OCI-LY7 (cell line): ENCODE data around the gene IL2RG. TPM values are rescaled to one million over a fixed set of nuclear protein-coding genes. Genes with fewer than 3 reads are reported as not detected.

ENCODE experiments used
- BruUV-seq: library from RNA; stranded (reverse); fragments of 400-500 nt; replicated peaks from 2 replicates; lab custom pipeline; 2021; lab: Mats Ljungman, UMichigan
- CTCF ChIA-PET: fragments of 300-600 bp; sonication (Branson Sonifier 250); formaldehyde crosslinking; loops from one replicate; lab custom pipeline; 2022; ENCODE audit warnings: antibody characterized with exemption; ENCODE audit not compliant: unreplicated experiment; lab: Charles Lee
- POLR2A ChIA-PET: fragments of 300-600 bp; sonication (Branson Sonifier 250); formaldehyde crosslinking; loops from one replicate; lab custom pipeline; 2022; ENCODE audit warnings: antibody characterized with exemption; lab: Charles Lee
- DNase-seq: peaks from one replicate; pipeline ENCODE4 v3.0.0-alpha.2; 2015; ENCODE audit warnings: low spot score
- H2AFZ ChIP-seq: fragments of 200-600 bp; sonication (generic), shearing (Covaris generic); 2 replicates; pipeline ENCODE4 v1.6.1; 2014; ENCODE audit warnings: mild to moderate bottlenecking, antibody characterized with exemption, low read length, moderate library complexity
- H3K27ac ChIP-seq: fragments of 200-600 bp; sonication (generic); 2 replicates; pipeline ENCODE4 v1.5.1; 2014; ENCODE audit warnings: mixed run types, low read depth, mild to moderate bottlenecking, moderate library complexity, low read length, inconsistent platforms; ENCODE audit not compliant: poor library complexity, severe bottlenecking
- H3K36me3 ChIP-seq: fragments of 200-600 bp; sonication (generic); 2 replicates; pipeline ENCODE4 v1.6.1; 2014; ENCODE audit warnings: mild to moderate bottlenecking, antibody characterized with exemption, low read length, moderate library complexity, mixed read lengths; ENCODE audit not compliant: insufficient read depth
- H3K4me1 ChIP-seq: fragments of 200-600 bp; sonication (generic); 2 replicates; pipeline ENCODE4 v1.5.1; 2014; ENCODE audit warnings: mild to moderate bottlenecking, low read length; ENCODE audit not compliant: insufficient read depth, poor library complexity, severe bottlenecking
- H3K4me2 ChIP-seq: fragments of 200-600 bp; sonication (generic); 2 replicates; pipeline ENCODE4 v1.6.1; 2014; ENCODE audit warnings: mild to moderate bottlenecking, low read length
- H3K4me3 ChIP-seq: fragments of 200-600 bp; sonication (generic); 2 replicates; pipeline ENCODE4 v1.5.1; 2014; ENCODE audit warnings: mild to moderate bottlenecking, low read depth, low read length; ENCODE audit not compliant: poor library complexity, severe bottlenecking
- H3K79me2 ChIP-seq: fragments of 200-600 bp; sonication (generic); 2 replicates; pipeline ENCODE4 v1.6.1; 2016; ENCODE audit warnings: low read depth, mild to moderate bottlenecking, low read length, moderate library complexity, mixed read lengths; ENCODE audit not compliant: insufficient read depth
- H3K9me2 ChIP-seq: fragments of 200-600 bp; sonication (generic); 2 replicates; pipeline ENCODE4 v1.6.1; 2016; ENCODE audit warnings: mild to moderate bottlenecking, low read length, mixed read lengths; ENCODE audit not compliant: insufficient read depth
- H3K9me3 ChIP-seq: fragments of 200-600 bp; sonication (generic); 2 replicates; pipeline ENCODE4 v1.6.1; 2014; ENCODE audit warnings: mild to moderate bottlenecking, mixed run types, low read length, mixed read lengths
- H4K20me1 ChIP-seq: fragments of 200-600 bp; sonication (generic); 2 replicates; pipeline ENCODE4 v1.6.1; 2014; ENCODE audit warnings: mild to moderate bottlenecking, antibody characterized with exemption, low read length, moderate library complexity, mixed read lengths; ENCODE audit not compliant: insufficient read depth
- CTCF ChIP-seq: fragments of 200-600 bp; sonication (generic); conservative IDR thresholded peaks from 2 replicates; pipeline ENCODE4 v1.5.1; 2014; ENCODE audit warnings: mild to moderate bottlenecking, antibody characterized with exemption, low read length, moderate library complexity, mixed read lengths
- EZH2phosphoT487 ChIP-seq: fragments of 200-600 bp; sonication (generic); IDR thresholded peaks from 2 replicates; pipeline ENCODE4 v1.6.1; 2018; ENCODE audit warnings: low read depth, borderline replicate concordance, mild to moderate bottlenecking, mixed run types, antibody characterized with exemption, low read length, moderate library complexity, mixed read lengths
- intact Hi-C: fragments of 100-400 bp; cut with micrococcal nuclease; formaldehyde crosslinking; loops from one replicate; pipeline ENCODE4 v1.10.0; 2022; ENCODE audit not compliant: unreplicated experiment
- total RNA-seq, 2 experiments: library from RNA; depleted of rRNA in 1 of 2; stranded (reverse); fragments of >200 nt in 1 of 2; shearing (Covaris generic) in 1 of 2; gene quantifications; 2 replicates each; pipeline ENCODE4 v1.2.3, GENCODE V29; 2014 to 2022

IL2RG gene
- total RNA-seq, 2 experiments from 2014 or later = 21.5 to 33.6 TPM

- DNase-seq = no peak
- no peaks in the 10 kb centered on the region for H3K9me3 ChIP-seq
- ChIA-PET CTCF (interaction anchor here (0.9 kb wide), 1 partner anchor 29 kb away, joined by 3 read pairs; no protein-coding TSS in a partner anchor), POLR2A (interaction anchor here (3.6 kb wide), 1 partner anchor 11 kb away, joined by 17 read pairs; the partner anchor contains the start of gene IL2RG)
- no peak overlapping the region for H3K27ac ChIP-seq
- no peaks in the 10 kb centered on the region for H3K36me3 ChIP-seq
- intact Hi-C loops = no loop called here
- H3K4me2 ChIP-seq = no peak overlapping the region
- H3K4me1 ChIP-seq = peaks cover 37% of the 10 kb centered on the region
- BruUV-seq = no TSS peak
- H2AFZ ChIP-seq = no peak overlapping the region
- no peak overlapping the region for H3K4me3 ChIP-seq
- no peak for TF ChIP-seq EZH2phosphoT487
- 0 out of 2 replicates have a peak, but pooled peaks have one; percentile 28 for TF ChIP-seq CTCF
- no peaks in the 10 kb centered on the region for H3K79me2 ChIP-seq
- H3K9me2 ChIP-seq = no peaks in the 10 kb centered on the region
- no peaks in the 10 kb centered on the region for H4K20me1 ChIP-seq
Measured at GRCh38 chrX:71100581-71101505, 10.5 kb downstream of the IL2RG start.

GRCh38 chrX:71099736-71100135, 11.6 kb downstream of the IL2RG start:
- H3K4me3 ChIP-seq = no peak overlapping the region
- H4K20me1 ChIP-seq = no peaks in the 10 kb centered on the region
- no peak overlapping the region for H2AFZ ChIP-seq
- H3K79me2 ChIP-seq = no peaks in the 10 kb centered on the region
- CTCF ChIA-PET = no interaction called here
- no peaks in the 10 kb centered on the region for H3K9me3 ChIP-seq
- intact Hi-C loops = no loop called here
- no TSS peak for BruUV-seq
- DNase-seq = no peak
- H3K9me2 ChIP-seq = no peaks in the 10 kb centered on the region
- H3K27ac ChIP-seq = no peak overlapping the region
- no peaks in the 10 kb centered on the region for H3K36me3 ChIP-seq
- POLR2A ChIA-PET = interaction anchor here (0.6 kb wide), 2 partner anchors 10 to 266 kb away, joined by 3 read pairs; partner anchors contain the start of gene TAF1
- no peak overlapping the region for H3K4me2 ChIP-seq
- TF ChIP-seq CTCF (no peak), EZH2phosphoT487 (no peak)
- peaks cover 42% of the 10 kb centered on the region for H3K4me1 ChIP-seq
